Measurements from ENCODE around the gene CGA. TPM values are rescaled to one million over a fixed set of nuclear protein-coding genes. Genes with fewer than 3 reads are reported as not detected.

The CGA gene
- total RNA-seq, 1 experiment from 2014 or later = not detected

DNA sequence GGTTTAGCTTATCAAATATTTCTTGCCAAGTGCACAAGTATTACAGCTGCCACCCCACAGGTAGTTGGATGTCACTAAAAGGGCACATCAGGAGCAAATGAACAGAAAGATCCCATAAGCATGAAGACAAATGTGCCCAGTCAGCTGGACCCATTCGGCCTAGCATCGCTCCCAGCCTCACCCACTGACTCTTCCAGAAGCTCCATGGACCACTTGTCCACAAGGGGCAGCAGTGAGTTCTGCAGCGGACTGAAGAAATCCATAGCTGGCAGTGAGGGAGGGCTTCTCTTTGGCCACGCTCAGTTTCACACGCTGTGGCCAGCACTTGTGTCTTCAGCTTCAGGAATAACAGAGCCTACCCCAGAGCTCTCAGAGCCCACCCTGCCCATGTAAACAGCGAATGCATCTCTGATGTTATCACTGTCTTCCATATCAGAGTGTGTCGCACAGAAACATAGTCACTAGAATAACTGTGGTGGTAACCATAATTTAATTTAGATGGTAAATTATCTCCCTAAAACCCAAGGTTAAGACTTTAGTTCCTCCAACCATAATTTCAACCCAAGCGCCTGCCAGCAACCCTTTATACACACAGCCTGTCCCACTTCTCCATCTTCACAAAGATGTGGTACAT, 15.8 kb downstream of the CGA start:
- Histone ChIP-seq H3K9ac (ENCODE audit: low read length) (no peak overlapping the region), H3K79me2 (ENCODE audit: low read length) (no peaks in the 10 kb centered on the region), H3K27ac (ENCODE audit: low read length) (no peak overlapping the region), H3K4me1 (ENCODE audit: low read length) (no peaks in the 10 kb centered on the region), H4K20me1 (ENCODE audit: insufficient read depth, low read depth, low read length) (no peaks in the 10 kb centered on the region), H3K4me2 (ENCODE audit: low read depth, low read length, poor library complexity, severe bottlenecking) (no peak overlapping the region), H2AFZ (ENCODE audit: low read length) (no peak overlapping the region), H3K4me3 (ENCODE audit: low read length) (no peak overlapping the region), H3K36me3 (ENCODE audit: insufficient read depth, low read length) (no peaks in the 10 kb centered on the region), H3K9me3 (ENCODE audit: low read length) (no peaks in the 10 kb centered on the region), H3K27me3 (ENCODE audit: low read length) (no peaks in the 10 kb centered on the region), H3K9me2 (replicated peaks; ENCODE audit: insufficient read depth, low read length) (no peaks in the 10 kb centered on the region)
- peak; percentile 86 for DNase-seq

DNA sequence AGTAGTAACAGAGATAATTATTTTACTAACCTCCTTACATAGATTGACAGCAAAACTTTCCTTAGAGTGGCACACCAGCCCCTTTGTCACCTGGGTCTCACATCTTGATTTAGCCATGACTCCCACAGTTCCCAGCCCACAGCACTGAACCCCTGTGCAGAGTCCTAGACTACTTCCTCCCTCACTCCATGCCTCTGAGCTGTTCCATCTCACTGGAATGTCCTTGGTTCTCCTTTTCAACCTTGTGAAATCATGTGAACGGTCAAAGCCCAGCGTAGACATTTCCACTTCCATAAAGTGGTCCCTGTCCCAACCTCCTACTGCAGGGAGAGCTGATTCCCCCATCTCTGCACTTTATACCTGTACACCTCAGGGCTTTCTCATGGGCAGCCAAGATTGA, 19.7 kb downstream of the CGA start:
- H3K4me2 ChIP-seq (ENCODE audit: low read depth, low read length, poor library complexity, severe bottlenecking) = no peak overlapping the region
- H3K4me1 ChIP-seq (ENCODE audit: low read length) = no peaks in the 10 kb centered on the region
- no peak overlapping the region for H3K4me3 ChIP-seq (ENCODE audit: low read length)
- H3K9ac ChIP-seq (ENCODE audit: low read length) = no peak overlapping the region
- no peak overlapping the region for H2AFZ ChIP-seq (ENCODE audit: low read length)
- DNase-seq = no peak
- H4K20me1 ChIP-seq (ENCODE audit: insufficient read depth, low read depth, low read length) = no peaks in the 10 kb centered on the region
- H3K9me2 ChIP-seq (replicated peaks; ENCODE audit: insufficient read depth, low read length) = no peaks in the 10 kb centered on the region
- H3K36me3 ChIP-seq (ENCODE audit: insufficient read depth, low read length) = no peaks in the 10 kb centered on the region
- no peaks in the 10 kb centered on the region for H3K79me2 ChIP-seq (ENCODE audit: low read length)
- H3K27me3 ChIP-seq (ENCODE audit: low read length) = no peaks in the 10 kb centered on the region
- H3K27ac ChIP-seq (ENCODE audit: low read length) = no peak overlapping the region
- H3K9me3 ChIP-seq (ENCODE audit: low read length) = no peaks in the 10 kb centered on the region

DNA sequence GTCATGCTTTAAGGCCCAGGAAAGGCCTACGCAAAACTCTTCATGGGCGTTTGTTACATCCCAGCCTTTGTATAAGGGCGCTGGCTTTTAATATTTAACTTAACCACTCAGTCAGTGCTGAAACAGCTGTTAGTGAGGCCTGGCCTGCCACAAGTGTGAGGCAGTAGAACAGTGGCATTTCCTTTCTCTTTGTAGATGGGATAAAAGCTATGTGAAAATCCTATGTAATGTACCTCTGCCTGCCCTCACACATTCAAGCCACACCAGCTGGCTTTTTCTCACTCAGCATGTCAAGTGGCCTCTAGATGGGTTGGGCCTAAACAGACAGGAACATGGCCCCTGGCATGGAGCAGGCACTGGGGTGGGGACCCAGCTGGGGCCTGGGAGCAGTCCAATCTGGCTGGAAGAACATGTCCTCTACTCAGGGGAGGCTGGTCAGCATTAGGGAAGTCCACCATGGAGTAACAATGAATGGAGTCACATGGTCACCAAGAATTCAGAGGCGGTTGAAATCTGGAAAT, 20.7 kb downstream of the CGA start:
- H2AFZ ChIP-seq (ENCODE audit: low read length) = no peak overlapping the region
- DNase-seq = no peak
- H3K9me2 ChIP-seq (replicated peaks; ENCODE audit: insufficient read depth, low read length) = no peaks in the 10 kb centered on the region
- no peaks in the 10 kb centered on the region for H3K79me2 ChIP-seq (ENCODE audit: low read length)
- no peaks in the 10 kb centered on the region for H3K27me3 ChIP-seq (ENCODE audit: low read length)
- no peak overlapping the region for H3K4me2 ChIP-seq (ENCODE audit: low read depth, low read length, poor library complexity, severe bottlenecking)
- no peaks in the 10 kb centered on the region for H3K36me3 ChIP-seq (ENCODE audit: insufficient read depth, low read length)
- no peaks in the 10 kb centered on the region for H3K4me1 ChIP-seq (ENCODE audit: low read length)
- no peak overlapping the region for H3K27ac ChIP-seq (ENCODE audit: low read length)
- no peaks in the 10 kb centered on the region for H4K20me1 ChIP-seq (ENCODE audit: insufficient read depth, low read depth, low read length)
- H3K4me3 ChIP-seq (ENCODE audit: low read length) = no peak overlapping the region
- no peaks in the 10 kb centered on the region for H3K9me3 ChIP-seq (ENCODE audit: low read length)
- no peak overlapping the region for H3K9ac ChIP-seq (ENCODE audit: low read length)

DNA sequence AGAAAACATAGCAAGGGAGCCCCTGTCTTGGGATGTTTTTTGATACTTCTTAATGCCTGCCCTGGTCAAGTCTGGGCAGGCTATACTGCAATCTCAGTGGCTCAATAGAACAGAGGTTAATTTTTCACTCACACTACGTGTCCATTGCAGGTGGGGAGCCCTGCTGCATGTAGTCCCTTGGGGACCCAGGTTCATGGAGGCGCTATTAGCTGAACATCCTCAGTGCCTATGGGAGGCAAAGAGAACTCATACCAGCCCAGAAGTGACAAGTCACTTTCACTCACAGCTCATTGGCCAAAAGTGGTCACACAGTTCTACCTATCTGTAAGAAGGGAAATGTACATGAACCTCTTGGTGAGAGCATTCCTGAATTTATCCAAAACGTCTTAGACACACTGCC, 23.2 kb downstream of the CGA start:
- no peak overlapping the region for H3K4me3 ChIP-seq (ENCODE audit: low read length)
- peaks cover 5% of the 10 kb centered on the region for H3K4me1 ChIP-seq (ENCODE audit: low read length)
- no peaks in the 10 kb centered on the region for H3K36me3 ChIP-seq (ENCODE audit: insufficient read depth, low read length)
- DNase-seq = no peak
- H3K4me2 ChIP-seq (ENCODE audit: low read depth, low read length, poor library complexity, severe bottlenecking) = no peak overlapping the region
- H3K9ac ChIP-seq (ENCODE audit: low read length) = no peak overlapping the region
- H3K79me2 ChIP-seq (ENCODE audit: low read length) = no peaks in the 10 kb centered on the region
- H3K27me3 ChIP-seq (ENCODE audit: low read length) = no peaks in the 10 kb centered on the region
- no peak overlapping the region for H3K27ac ChIP-seq (ENCODE audit: low read length)
- no peaks in the 10 kb centered on the region for H3K9me2 ChIP-seq (replicated peaks; ENCODE audit: insufficient read depth, low read length)
- H2AFZ ChIP-seq (ENCODE audit: low read length) = no peak overlapping the region
- no peaks in the 10 kb centered on the region for H4K20me1 ChIP-seq (ENCODE audit: insufficient read depth, low read depth, low read length)
- H3K9me3 ChIP-seq (ENCODE audit: low read length) = no peaks in the 10 kb centered on the region

DNA sequence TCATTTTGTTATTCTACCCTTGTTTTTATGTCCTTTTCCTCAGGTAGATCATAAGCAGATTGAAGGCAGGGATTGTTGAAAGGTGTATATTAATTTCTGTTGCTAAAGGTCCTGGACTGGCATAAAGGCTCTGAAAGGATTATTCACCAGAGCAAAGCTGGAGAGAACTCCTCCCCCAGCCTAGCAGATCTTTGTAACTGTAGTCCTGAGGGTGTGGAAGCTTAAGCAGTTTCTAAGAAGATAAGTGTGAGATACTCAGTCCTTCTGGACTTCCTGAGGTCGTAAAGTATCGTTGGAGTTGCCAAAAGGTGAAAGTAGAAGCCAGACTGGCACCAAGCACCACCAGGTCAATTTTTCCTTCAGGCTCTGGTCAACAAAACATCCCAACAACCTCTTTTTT, 24.2 kb downstream of the CGA start:
- Histone ChIP-seq H3K9ac (ENCODE audit: low read length) (no peak overlapping the region), H3K4me1 (ENCODE audit: low read length) (peaks cover 7% of the 10 kb centered on the region), H3K4me3 (ENCODE audit: low read length) (no peak overlapping the region), H3K9me2 (replicated peaks; ENCODE audit: insufficient read depth, low read length) (no peaks in the 10 kb centered on the region), H3K4me2 (ENCODE audit: low read depth, low read length, poor library complexity, severe bottlenecking) (no peak overlapping the region), H3K27ac (ENCODE audit: low read length) (no peak overlapping the region), H4K20me1 (ENCODE audit: insufficient read depth, low read depth, low read length) (no peaks in the 10 kb centered on the region), H3K9me3 (ENCODE audit: low read length) (no peaks in the 10 kb centered on the region), H2AFZ (ENCODE audit: low read length) (no peak overlapping the region), H3K27me3 (ENCODE audit: low read length) (no peaks in the 10 kb centered on the region), H3K79me2 (ENCODE audit: low read length) (no peaks in the 10 kb centered on the region), H3K36me3 (ENCODE audit: insufficient read depth, low read length) (no peaks in the 10 kb centered on the region)
- no peak for DNase-seq

DNA sequence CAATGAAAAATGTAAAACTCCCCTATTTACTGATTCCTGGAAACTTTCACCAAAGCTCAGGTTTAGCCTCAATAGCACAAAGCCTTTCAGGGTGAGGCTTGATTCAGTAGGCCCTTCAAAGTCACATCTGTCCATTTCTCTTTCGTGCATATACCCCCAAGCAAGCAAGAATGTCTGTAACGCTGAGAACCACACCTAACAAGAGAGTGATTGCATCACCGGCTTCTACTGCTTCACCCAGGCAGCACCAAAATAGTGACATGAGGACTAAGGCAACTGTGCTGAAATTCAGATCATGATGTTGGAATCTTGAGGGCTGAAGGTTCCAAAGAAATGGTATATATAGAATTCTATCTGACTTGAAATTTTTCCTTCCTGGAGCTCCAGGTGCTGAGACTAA, 26.1 kb downstream of the CGA start:
- no peak for DNase-seq
- no peak overlapping the region for H3K4me2 ChIP-seq (ENCODE audit: low read depth, low read length, poor library complexity, severe bottlenecking)
- H3K27ac ChIP-seq (ENCODE audit: low read length) = no peak overlapping the region
- no peaks in the 10 kb centered on the region for H3K36me3 ChIP-seq (ENCODE audit: insufficient read depth, low read length)
- H3K9me3 ChIP-seq (ENCODE audit: low read length) = no peaks in the 10 kb centered on the region
- H4K20me1 ChIP-seq (ENCODE audit: insufficient read depth, low read depth, low read length) = no peaks in the 10 kb centered on the region
- no peak overlapping the region for H3K4me3 ChIP-seq (ENCODE audit: low read length)
- no peaks in the 10 kb centered on the region for H3K9me2 ChIP-seq (replicated peaks; ENCODE audit: insufficient read depth, low read length)
- H3K27me3 ChIP-seq (ENCODE audit: low read length) = no peaks in the 10 kb centered on the region
- peaks cover 7% of the 10 kb centered on the region for H3K4me1 ChIP-seq (ENCODE audit: low read length)
- H2AFZ ChIP-seq (ENCODE audit: low read length) = no peak overlapping the region
- no peak overlapping the region for H3K9ac ChIP-seq (ENCODE audit: low read length)
- no peaks in the 10 kb centered on the region for H3K79me2 ChIP-seq (ENCODE audit: low read length)

DNA sequence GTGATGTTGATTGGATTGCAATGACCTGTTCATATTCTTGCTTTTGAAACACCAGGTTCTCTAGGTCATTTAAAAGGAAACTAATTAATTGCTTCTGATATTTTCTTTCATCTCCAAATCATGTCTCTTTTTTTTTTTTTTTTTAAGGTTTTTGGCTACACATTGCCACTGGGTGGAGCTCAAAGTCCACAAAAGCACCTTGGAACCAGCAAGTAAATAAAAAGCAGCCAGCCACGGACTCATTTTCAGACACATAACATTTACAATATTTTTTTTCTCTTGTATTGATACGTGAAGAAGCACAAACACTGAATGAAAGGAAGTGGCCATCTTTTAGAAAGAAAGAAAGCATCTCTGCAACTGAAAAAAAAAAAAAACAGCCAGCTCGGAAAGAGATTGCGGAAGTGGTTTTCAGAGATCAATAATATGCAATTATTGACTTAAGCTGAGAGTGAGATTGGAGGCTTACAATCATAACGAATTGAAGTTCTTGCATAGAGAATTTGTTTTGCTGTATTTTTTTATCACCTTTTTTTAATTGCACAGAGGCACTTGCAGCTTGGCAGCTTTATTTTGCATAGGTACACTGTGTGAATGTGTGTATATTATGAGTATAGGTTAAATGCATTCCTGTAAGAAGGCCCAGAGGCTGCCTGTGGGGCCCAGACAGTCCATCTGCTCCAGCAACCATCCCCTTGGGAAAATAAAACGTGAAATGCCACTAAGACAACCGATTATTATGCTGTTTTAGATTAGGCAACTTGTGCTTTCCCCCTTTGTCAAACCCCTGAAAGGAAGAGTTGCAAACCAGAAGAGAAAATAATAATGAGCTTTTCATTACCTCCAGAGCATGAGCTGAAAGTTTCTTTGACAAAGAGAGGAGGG, 28.2 kb downstream of the CGA start:
- Histone ChIP-seq H3K27ac (ENCODE audit: low read length) (no peak overlapping the region), H3K79me2 (ENCODE audit: low read length) (no peaks in the 10 kb centered on the region), H3K9ac (ENCODE audit: low read length) (peak overlapping the region; percentile 38; the same call in 1 of the 2 replicates), H3K4me3 (ENCODE audit: low read length) (peak overlapping the region; percentile 56), H3K4me1 (ENCODE audit: low read length) (peaks cover 7% of the 10 kb centered on the region), H4K20me1 (ENCODE audit: insufficient read depth, low read depth, low read length) (no peaks in the 10 kb centered on the region), H2AFZ (ENCODE audit: low read length) (peak overlapping the region; percentile 30; the same call in 1 of the 2 replicates), H3K9me3 (ENCODE audit: low read length) (no peaks in the 10 kb centered on the region), H3K4me2 (ENCODE audit: low read depth, low read length, poor library complexity, severe bottlenecking) (peak overlapping the region; percentile 72), H3K9me2 (replicated peaks; ENCODE audit: insufficient read depth, low read length) (no peaks in the 10 kb centered on the region), H3K27me3 (ENCODE audit: low read length) (no peaks in the 10 kb centered on the region), H3K36me3 (ENCODE audit: insufficient read depth, low read length) (no peaks in the 10 kb centered on the region)
- peak; percentile 86 for DNase-seq

DNA sequence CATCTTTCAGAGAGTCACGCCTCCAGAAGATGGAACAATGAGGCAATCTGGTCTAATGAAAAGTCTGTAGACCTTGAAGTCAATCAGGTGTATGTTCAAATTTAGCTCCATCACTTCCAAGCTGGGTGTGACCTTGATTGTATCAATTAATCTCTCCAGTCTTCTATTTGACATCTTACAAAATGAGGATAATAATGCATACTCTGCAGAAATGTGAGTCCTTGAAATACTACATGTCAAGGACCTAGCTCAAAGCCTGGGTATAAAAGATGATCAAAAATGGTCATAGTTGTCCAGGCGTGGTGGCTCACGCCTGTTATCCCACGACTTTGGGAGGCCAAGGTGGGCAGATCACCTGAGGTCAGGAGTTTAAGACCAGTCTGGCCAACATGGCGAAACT, 29.8 kb downstream of the CGA start:
- H2AFZ ChIP-seq (ENCODE audit: low read length) = no peak overlapping the region
- H4K20me1 ChIP-seq (ENCODE audit: insufficient read depth, low read depth, low read length) = no peaks in the 10 kb centered on the region
- H3K27ac ChIP-seq (ENCODE audit: low read length) = no peak overlapping the region
- H3K9me2 ChIP-seq (replicated peaks; ENCODE audit: insufficient read depth, low read length) = no peaks in the 10 kb centered on the region
- H3K27me3 ChIP-seq (ENCODE audit: low read length) = no peaks in the 10 kb centered on the region
- no peak overlapping the region for H3K4me2 ChIP-seq (ENCODE audit: low read depth, low read length, poor library complexity, severe bottlenecking)
- no peak overlapping the region for H3K4me3 ChIP-seq (ENCODE audit: low read length)
- H3K9me3 ChIP-seq (ENCODE audit: low read length) = no peaks in the 10 kb centered on the region
- H3K79me2 ChIP-seq (ENCODE audit: low read length) = no peaks in the 10 kb centered on the region
- peaks cover 7% of the 10 kb centered on the region for H3K4me1 ChIP-seq (ENCODE audit: low read length)
- no peak overlapping the region for H3K9ac ChIP-seq (ENCODE audit: low read length)
- DNase-seq = no peak
- H3K36me3 ChIP-seq (ENCODE audit: insufficient read depth, low read length) = no peaks in the 10 kb centered on the region
